B cell (primary cell): ENCODE measurements around the gene IL11RA.

Source experiments
- EZH2 ChIP-seq: IDR thresholded peaks from 2 replicates; pipeline ENCODE4 v1.6.1; 2012; ENCODE audit warnings: borderline replicate concordance, low read depth, mild to moderate bottlenecking, moderate library complexity, low read length; ENCODE audit not compliant: insufficient read depth, poor library complexity, severe bottlenecking
- TF ChIP-seq, protein P1 (sequence below): fragments of 200-600 bp; IDR thresholded peaks from one replicate; pipeline ENCODE4 v1.8.0; 2022; ENCODE audit warnings: antibody characterized with exemption, mild to moderate bottlenecking

- TF ChIP-seq, protein P1, sequence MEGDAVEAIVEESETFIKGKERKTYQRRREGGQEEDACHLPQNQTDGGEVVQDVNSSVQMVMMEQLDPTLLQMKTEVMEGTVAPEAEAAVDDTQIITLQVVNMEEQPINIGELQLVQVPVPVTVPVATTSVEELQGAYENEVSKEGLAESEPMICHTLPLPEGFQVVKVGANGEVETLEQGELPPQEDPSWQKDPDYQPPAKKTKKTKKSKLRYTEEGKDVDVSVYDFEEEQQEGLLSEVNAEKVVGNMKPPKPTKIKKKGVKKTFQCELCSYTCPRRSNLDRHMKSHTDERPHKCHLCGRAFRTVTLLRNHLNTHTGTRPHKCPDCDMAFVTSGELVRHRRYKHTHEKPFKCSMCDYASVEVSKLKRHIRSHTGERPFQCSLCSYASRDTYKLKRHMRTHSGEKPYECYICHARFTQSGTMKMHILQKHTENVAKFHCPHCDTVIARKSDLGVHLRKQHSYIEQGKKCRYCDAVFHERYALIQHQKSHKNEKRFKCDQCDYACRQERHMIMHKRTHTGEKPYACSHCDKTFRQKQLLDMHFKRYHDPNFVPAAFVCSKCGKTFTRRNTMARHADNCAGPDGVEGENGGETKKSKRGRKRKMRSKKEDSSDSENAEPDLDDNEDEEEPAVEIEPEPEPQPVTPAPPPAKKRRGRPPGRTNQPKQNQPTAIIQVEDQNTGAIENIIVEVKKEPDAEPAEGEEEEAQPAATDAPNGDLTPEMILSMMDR, result no peak
- TF ChIP-seq EZH2, result no peak
Measured at GRCh38 chr9:34606905-34607304, 45.1 kb upstream of the IL11RA start.
